Breast epithelium (tissue), 3 donors: ENCODE results near the gene CDC42SE2.

ENCODE experiments used
- POLR2AphosphoS5 ChIP-seq, 3 donors: sonication (generic); formaldehyde crosslinking; IDR thresholded peaks; one replicate each; pipeline ENCODE4 v1.6.1; 2017; ENCODE audit warnings: antibody characterized with exemption in 3 of 3
- TF ChIP-seq, protein P1 (sequence below), 3 donors: fragments of 450-650 bp; IDR thresholded peaks; one replicate each; pipeline ENCODE4 v1.5.1; 2016 to 2017; ENCODE audit warnings: antibody characterized with exemption in 3 of 3, mild to moderate bottlenecking in 3 of 3, moderate library complexity in 3 of 3

DNA sequence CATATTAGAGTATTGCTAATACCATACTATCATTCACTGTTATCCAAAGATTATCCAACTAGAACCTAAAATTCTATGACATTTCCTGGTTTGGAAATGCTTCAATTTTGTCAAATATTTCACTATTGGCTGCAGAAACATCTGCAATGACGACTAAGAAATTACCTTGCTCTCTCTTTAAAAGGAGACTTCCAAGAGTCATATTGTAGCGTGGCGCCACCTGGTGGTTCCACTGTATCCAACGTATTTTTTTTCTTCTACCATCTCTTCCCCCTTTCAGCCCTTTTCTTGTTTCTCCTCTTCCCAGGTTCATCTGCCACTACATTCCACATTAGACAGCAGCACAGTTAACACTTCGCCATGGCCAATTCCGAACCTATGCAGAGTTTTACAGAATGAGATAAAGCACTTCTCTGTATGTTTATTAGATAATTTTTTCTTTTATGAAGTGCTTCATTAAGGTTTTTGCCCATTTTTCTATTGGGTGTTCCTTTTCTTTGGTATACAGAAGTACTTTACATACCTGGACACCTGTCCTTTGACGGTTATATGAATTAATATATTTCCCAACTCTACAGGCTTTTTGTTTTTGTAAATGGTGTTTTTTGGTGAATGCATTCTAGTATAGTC, 153.5 kb downstream of the CDC42SE2 start:
- TF ChIP-seq, protein P1, sequence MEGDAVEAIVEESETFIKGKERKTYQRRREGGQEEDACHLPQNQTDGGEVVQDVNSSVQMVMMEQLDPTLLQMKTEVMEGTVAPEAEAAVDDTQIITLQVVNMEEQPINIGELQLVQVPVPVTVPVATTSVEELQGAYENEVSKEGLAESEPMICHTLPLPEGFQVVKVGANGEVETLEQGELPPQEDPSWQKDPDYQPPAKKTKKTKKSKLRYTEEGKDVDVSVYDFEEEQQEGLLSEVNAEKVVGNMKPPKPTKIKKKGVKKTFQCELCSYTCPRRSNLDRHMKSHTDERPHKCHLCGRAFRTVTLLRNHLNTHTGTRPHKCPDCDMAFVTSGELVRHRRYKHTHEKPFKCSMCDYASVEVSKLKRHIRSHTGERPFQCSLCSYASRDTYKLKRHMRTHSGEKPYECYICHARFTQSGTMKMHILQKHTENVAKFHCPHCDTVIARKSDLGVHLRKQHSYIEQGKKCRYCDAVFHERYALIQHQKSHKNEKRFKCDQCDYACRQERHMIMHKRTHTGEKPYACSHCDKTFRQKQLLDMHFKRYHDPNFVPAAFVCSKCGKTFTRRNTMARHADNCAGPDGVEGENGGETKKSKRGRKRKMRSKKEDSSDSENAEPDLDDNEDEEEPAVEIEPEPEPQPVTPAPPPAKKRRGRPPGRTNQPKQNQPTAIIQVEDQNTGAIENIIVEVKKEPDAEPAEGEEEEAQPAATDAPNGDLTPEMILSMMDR (IDR thresholded peaks at IDR 0.05), result peak; percentile 70 to 85 (median 76)
- TF ChIP-seq POLR2AphosphoS5 (IDR thresholded peaks at IDR 0.05), result no peak
